MM.1S (cell line): Measurements from ENCODE around the gene DOCK4.

ENCODE experiments used
- CTCF ChIP-seq: fragments of 300-600 bp; sonication (generic); IDR thresholded peaks from 2 replicates; pipeline ENCODE4 v1.5.1; 2016; ENCODE audit warnings: antibody characterized with exemption, low read length, mixed read lengths
- EZH2 ChIP-seq: fragments of 300-600 bp; sonication (generic); optimal IDR thresholded peaks from 2 replicates; pipeline ENCODE3; 2017; ENCODE audit warnings: low read depth, mild to moderate bottlenecking, antibody characterized with exemption, low read length, mixed read lengths
- EZH2phosphoT487 ChIP-seq: fragments of 300-600 bp; sonication (generic); IDR thresholded peaks from 2 replicates; pipeline ENCODE4 v1.6.1; 2018; ENCODE audit warnings: antibody characterized with exemption, low read length

GRCh38 chr7:111694376-111694775 is 511.8 kb downstream of the DOCK4 start:
- TF ChIP-seq CTCF (no peak), EZH2 (no peak), EZH2phosphoT487 (no peak)
